Left ventricle myocardium inferior (tissue), 1 donor: ENCODE results near the gene IQGAP1. TPM values are rescaled to one million over a fixed set of nuclear protein-coding genes. Genes with fewer than 3 reads are reported as not detected.

Source experiments
- DNase-seq: peaks from one replicate; pipeline ENCODE4 v3.0.0-alpha.2; 2020
- H3K27ac ChIP-seq: fragments of 200-600 bp; replicated peaks from 2 replicates; pipeline ENCODE4 v1.8.0; 2021
- H3K27me3 ChIP-seq: fragments of 200-600 bp; 2 replicates; pipeline ENCODE4 v1.8.0; 2021; ENCODE audit warnings: low read depth
- H3K36me3 ChIP-seq: fragments of 200-600 bp; 2 replicates; pipeline ENCODE4 v1.8.0; 2021
- H3K4me1 ChIP-seq: fragments of 200-600 bp; 2 replicates; pipeline ENCODE4 v1.8.0; 2021
- H3K4me3 ChIP-seq: fragments of 200-600 bp; 2 replicates; pipeline ENCODE4 v1.8.0; 2021; ENCODE audit warnings: mild to moderate bottlenecking, moderate library complexity
- H3K9me3 ChIP-seq: fragments of 200-600 bp; replicated peaks from 2 replicates; pipeline ENCODE4 v1.8.0; 2021
- intact Hi-C: fragments of 100-400 bp; cut with micrococcal nuclease; formaldehyde crosslinking; loops from one replicate; pipeline ENCODE4 v1.11.0; 2022
- total RNA-seq: library from RNA; stranded (reverse); fragmentation: NEBNext Ultra II Directional; extraction: Animal tissue kit (Norgen Biotek cat#: 25700); gene quantifications from one replicate; pipeline ENCODE4 v1.2.1, GENCODE V29; 2021
- TF ChIP-seq, protein P1 (sequence below): fragments of 200-600 bp; IDR thresholded peaks from 2 replicates; pipeline ENCODE4 v1.8.0; 2021; ENCODE audit warnings: antibody characterized with exemption, mild to moderate bottlenecking, borderline replicate concordance
- donor health status: DM: no; HTN: yes; CAD: no; lungs with severe emphysema.

Gene IQGAP1
- total RNA-seq, 1 donor from 2014 or later, result 39.2 TPM

- H3K27ac ChIP-seq, result peak overlapping the region; percentile 60
- intact Hi-C loops, result no loop called here
Measured at GRCh38 chr15:90459368-90459767, 71.3 kb downstream of the IQGAP1 start.

DNA sequence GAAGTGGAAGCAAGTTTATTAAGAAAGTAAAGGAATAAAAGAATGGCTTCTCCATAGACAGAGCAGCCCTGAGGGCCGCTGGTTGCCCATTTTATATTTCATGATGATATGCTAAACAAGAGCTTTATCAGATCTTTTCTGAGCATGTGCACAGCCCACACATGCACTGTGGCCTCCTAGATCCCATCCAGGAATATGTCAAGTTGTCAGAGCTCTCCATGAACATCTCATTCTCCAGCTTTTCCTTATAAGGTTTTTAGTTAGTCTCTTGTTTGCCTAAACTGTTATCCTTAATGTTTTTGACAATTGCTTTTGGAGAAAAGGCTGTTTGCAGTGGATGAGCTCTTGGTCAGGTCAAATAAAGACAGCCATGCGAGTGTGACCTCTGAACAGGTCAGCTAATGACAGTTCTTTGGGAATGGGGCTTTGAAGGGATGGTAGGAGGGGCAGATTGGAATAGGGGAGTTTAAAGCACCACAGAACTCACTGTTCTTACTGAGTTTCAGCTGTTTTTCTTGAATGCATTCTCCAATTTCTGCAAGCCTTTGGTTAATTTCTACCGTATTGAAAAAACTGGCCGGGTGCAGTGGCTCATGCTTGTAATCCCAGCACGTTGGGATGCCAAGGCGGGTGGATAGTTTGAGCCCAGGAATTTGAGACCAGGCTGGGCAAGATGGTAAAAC lies 72.2 kb downstream of the IQGAP1 start:
- TF ChIP-seq, protein P1, sequence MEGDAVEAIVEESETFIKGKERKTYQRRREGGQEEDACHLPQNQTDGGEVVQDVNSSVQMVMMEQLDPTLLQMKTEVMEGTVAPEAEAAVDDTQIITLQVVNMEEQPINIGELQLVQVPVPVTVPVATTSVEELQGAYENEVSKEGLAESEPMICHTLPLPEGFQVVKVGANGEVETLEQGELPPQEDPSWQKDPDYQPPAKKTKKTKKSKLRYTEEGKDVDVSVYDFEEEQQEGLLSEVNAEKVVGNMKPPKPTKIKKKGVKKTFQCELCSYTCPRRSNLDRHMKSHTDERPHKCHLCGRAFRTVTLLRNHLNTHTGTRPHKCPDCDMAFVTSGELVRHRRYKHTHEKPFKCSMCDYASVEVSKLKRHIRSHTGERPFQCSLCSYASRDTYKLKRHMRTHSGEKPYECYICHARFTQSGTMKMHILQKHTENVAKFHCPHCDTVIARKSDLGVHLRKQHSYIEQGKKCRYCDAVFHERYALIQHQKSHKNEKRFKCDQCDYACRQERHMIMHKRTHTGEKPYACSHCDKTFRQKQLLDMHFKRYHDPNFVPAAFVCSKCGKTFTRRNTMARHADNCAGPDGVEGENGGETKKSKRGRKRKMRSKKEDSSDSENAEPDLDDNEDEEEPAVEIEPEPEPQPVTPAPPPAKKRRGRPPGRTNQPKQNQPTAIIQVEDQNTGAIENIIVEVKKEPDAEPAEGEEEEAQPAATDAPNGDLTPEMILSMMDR, result no peak
- intact Hi-C loops, result no loop called here
- no peaks in the 10 kb centered on the region for H3K9me3 ChIP-seq
- H3K4me3 ChIP-seq, result no peak overlapping the region
- H3K36me3 ChIP-seq, result peaks cover 37% of the 10 kb centered on the region
- peak overlapping the region; percentile 60 for H3K27ac ChIP-seq
- H3K4me1 ChIP-seq, result peaks cover 57% of the 10 kb centered on the region
- DNase-seq, result no peak
- H3K27me3 ChIP-seq, result no peaks in the 10 kb centered on the region

More at GRCh38 chr15:90459368-90459767, 71.3 kb downstream of the IQGAP1 start:
- TF ChIP-seq, protein P1, result no peak
- Histone ChIP-seq H3K36me3 (peaks cover 46% of the 10 kb centered on the region), H3K4me3 (no peak overlapping the region), H3K4me1 (peaks cover 48% of the 10 kb centered on the region), H3K27me3 (no peaks in the 10 kb centered on the region), H3K9me3 (no peaks in the 10 kb centered on the region)
- DNase-seq, result no peak

GRCh38 chr15:90463381-90463780 lies 75.3 kb downstream of the IQGAP1 start:
- intact Hi-C loops, result no loop called here
- no peaks in the 10 kb centered on the region for H3K9me3 ChIP-seq
- H3K27me3 ChIP-seq, result no peaks in the 10 kb centered on the region
- TF ChIP-seq, protein P1, result peak; percentile 50
- H3K4me3 ChIP-seq, result peak overlapping the region; percentile 26
- H3K4me1 ChIP-seq, result peaks cover 65% of the 10 kb centered on the region
- peaks cover 34% of the 10 kb centered on the region for H3K36me3 ChIP-seq
- peak overlapping the region; percentile 90 for H3K27ac ChIP-seq
- DNase-seq, result no peak

DNA sequence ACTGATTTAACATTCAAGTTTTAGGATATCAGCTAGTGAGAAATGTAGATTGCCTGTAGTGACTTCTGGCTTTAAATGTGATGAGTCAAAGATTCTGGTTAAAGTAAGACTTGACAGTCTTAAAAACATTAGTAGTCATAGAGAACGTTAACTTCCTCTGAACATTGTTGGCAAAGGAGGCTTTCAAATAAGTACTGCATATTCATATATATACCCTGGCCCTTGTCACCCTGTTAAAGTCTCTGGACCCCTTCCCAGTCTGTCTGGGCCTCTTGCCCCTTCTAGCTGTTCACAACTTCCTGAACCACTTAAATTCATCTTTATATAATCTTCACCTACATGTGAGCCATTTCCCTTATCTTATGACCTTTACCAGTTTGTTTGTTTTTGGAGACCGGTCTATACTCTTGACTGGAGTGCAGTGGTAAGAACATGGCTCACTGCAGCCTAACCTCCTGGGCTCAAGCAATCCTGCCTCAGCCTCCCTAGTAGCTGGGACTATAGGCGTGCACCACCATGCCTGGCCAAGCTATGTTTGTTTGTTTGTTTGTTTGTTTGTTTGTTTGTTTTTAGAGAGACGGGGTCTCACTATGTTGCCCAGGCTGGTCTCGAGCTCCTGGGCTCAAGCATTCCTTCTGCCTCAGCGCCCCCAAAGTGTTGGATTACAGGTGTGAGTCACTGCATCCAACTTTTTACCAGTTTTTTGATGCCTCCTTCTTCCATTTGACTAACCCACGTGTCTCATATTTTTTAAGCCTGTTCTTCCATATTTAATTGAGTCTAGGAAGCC lies 77.3 kb downstream of the IQGAP1 start:
- no peak for DNase-seq
- no peaks in the 10 kb centered on the region for H3K27me3 ChIP-seq
- H3K36me3 ChIP-seq, result peaks cover 35% of the 10 kb centered on the region
- H3K4me3 ChIP-seq, result no peak overlapping the region
- peaks cover 50% of the 10 kb centered on the region for H3K4me1 ChIP-seq
- no peaks in the 10 kb centered on the region for H3K9me3 ChIP-seq
- H3K27ac ChIP-seq, result peak overlapping the region; percentile 90
- intact Hi-C loops, result no loop called here
- TF ChIP-seq, protein P1, result no peak

GRCh38 chr15:90465930-90466567 lies 78.0 kb downstream of the IQGAP1 start:
- TF ChIP-seq, protein P1, result no peak
- intact Hi-C loops, result no loop called here
- Histone ChIP-seq H3K9me3 (no peaks in the 10 kb centered on the region), H3K27me3 (no peaks in the 10 kb centered on the region), H3K36me3 (peaks cover 35% of the 10 kb centered on the region), H3K27ac (peak overlapping the region; percentile 90), H3K4me1 (peaks cover 53% of the 10 kb centered on the region), H3K4me3 (no peak overlapping the region)
- DNase-seq, result no peak
